AG04450 (cell line): ENCODE measurements around the gene DNAJC1. TPM values are rescaled to one million over a fixed set of nuclear protein-coding genes. Genes with fewer than 3 reads are reported as not detected.
"Not testable (repeated sequence)": the region's sequence is repeated elsewhere in the genome, so short reads cannot be mapped to it uniquely, and the experiment has no call there.

Experiments
- CTCF ChIA-PET: fragments of 300-600, 350-600 bp; formaldehyde crosslinking; extraction: SDS; loops from one replicate; lab custom pipeline; 2022; ENCODE audit warnings: antibody characterized with exemption, inconsistent platforms; lab: Charles Lee
- POLR2A ChIA-PET: fragments of 350-600 bp; formaldehyde crosslinking; extraction: SDS; loops from one replicate; lab custom pipeline; 2021; ENCODE audit warnings: antibody characterized with exemption, inconsistent platforms; lab: Yijun Ruan, JAX
- DNase-seq: peaks from one replicate; pipeline ENCODE4 v3.0.0-alpha.2; 2011; ENCODE audit warnings: low read depth, low spot score
- H3K27ac ChIP-seq: one replicate; pipeline ENCODE4 v1.5.1; 2012; ENCODE audit warnings: low read depth, low read length, control low read depth
- H3K27me3 ChIP-seq: one replicate; pipeline ENCODE4 v1.6.0; 2012; ENCODE audit warnings: low read length; ENCODE audit not compliant: control insufficient read depth, insufficient read depth
- H3K4me3 ChIP-seq: 2 replicates; pipeline ENCODE4 v1.5.1; 2011; ENCODE audit warnings: mild to moderate bottlenecking, low read depth, low read length, control low read depth
- H3K9me3 ChIP-seq: 2 replicates; pipeline ENCODE4 v1.5.1; 2012; ENCODE audit warnings: low read length; ENCODE audit not compliant: control insufficient read depth, insufficient read depth
- CTCF ChIP-seq: IDR thresholded peaks from 2 replicates; pipeline ENCODE4 v1.5.1; 2011; ENCODE audit warnings: low read depth, low read length, control low read depth, inconsistent platforms
- polyA plus RNA-seq: library from polyadenylated mRNA; depleted of rRNA; stranded (reverse); fragments of >200 nt; gene quantifications from 2 replicates; pipeline ENCODE4 v1.2.3, GENCODE V29; 2011

The DNAJC1 gene
- polyA plus RNA-seq, 1 experiment, result 21.5 TPM

DNA sequence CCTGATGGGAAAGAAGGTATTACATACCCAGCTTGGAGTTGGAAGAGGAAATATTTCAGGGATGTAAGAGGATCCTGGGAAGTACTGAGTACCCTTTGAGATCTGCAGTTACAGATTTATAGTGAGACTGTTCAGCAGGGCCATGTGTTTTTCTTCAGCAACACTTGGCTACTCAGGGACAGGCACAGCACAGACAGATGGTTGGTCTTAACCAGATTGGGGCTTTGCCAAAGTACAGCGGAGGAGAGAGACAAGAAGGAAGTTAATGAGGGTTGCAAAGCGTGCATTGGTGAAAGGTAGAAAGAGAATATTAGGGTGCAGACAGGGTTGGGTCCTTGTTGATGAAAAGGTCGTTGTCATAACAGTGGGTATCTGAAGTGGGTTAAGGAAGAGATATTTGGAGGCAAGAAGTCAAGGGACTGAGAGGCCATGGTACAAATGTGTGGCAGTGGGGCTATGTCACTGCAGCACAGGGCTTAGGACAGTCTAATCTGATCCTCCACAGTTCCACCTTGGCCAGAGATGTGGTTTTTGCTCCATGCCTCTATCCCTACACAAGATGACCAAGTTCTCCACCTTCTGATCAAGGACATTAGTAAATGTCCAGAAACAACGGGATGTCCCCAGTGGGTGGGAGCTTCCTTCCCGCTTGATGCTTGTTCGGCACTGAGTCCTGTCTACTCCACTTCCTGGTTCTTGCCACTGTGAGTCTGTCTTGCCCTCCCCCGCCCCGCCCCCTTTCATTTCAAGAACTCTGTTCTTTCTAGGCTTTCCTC lies 18.9 kb upstream of the DNAJC1 start:
- TF ChIP-seq CTCF, result no peak
- ChIA-PET CTCF (no interaction called here), POLR2A (no interaction called here)
- Histone ChIP-seq H3K27ac (no peak overlapping the region), H3K9me3 (no peaks in the 10 kb centered on the region), H3K4me3 (no peak overlapping the region), H3K27me3 (no peaks in the 10 kb centered on the region)
- DNase-seq, result no peak

GRCh38 chr10:22021144-22021543 lies 17.6 kb upstream of the DNAJC1 start:
- DNase-seq, H3K27ac ChIP-seq, H3K4me3 ChIP-seq, H3K9me3 ChIP-seq, POLR2A ChIA-PET, H3K27me3 ChIP-seq, CTCF ChIA-PET: not testable (repeated sequence)

DNA sequence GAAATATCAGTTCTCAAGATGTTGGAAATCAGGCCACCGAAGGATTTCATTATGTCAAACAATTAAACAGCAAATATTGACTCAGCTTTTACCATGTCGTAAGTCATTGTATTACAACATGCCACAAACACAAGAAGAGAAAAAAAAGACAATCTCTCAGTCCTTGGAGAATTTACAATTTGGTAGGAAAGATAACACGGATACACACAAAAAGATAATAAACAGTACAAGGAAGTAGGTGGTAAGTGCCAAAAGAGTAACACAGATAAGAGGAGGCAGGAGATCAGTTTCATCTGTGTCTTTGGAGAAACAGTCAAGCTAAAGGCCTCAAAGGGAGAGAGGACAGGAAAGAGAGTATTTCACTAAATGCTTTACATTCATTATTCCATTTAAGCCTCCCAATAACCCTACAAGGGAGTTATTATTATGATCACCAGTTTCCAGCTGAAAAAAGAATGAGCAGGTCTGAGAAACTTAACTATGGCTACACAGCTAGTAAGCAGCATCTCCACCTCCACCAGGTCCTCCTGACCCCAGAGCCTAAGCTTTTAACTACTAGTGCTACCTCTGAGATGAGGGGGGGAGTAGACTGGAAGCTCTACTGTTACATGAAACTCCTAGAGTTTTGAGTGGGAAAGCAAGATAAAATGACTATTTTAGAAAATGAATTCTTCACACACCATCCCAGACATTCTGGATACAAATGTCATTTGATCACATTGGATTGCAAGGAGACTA lies 13.9 kb upstream of the DNAJC1 start:
- Histone ChIP-seq H3K4me3 (no peak overlapping the region), H3K9me3 (no peaks in the 10 kb centered on the region), H3K27ac (no peak overlapping the region), H3K27me3 (peaks cover 3% of the 10 kb centered on the region)
- no peak for DNase-seq
- no peak for TF ChIP-seq CTCF
- POLR2A ChIA-PET, result no interaction called here
- CTCF ChIA-PET, result interaction anchor here (0.7 to 8.9 kb wide), 4 partner anchors 14 to 972 kb away, joined by 3 to 101 read pairs (median 4); partner anchors contain the start of gene DNAJC1

DNA sequence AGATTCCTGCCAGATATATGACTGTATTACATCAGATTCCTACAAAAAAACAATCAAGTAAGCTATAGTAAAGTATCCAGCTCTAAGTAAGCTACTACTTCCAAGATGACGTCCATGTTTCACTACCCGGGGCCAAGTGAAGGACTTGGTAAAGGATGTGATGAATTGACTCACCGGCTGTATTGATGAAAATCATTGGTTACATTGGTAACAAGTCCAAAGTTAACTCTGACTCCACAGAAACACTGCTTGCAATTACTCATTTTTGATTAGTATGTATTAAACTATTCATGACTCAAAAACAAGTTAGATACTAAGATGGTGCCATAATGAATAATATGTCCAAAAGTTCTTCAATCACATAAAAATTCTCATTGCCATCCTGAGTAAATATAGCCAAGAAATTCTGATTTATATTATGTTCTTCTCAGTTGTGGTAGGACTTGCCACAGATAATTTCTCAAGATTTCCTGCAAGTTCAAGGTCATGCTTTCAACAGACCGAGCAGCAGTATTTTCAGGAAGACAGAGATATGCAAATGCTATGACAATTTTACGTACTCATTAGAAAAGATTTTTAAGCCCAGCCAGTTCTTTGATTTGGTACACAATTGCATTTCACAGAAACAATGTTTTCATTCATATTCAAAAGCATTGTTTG lies 12.6 kb upstream of the DNAJC1 start:
- Histone ChIP-seq H3K9me3 (no peaks in the 10 kb centered on the region), H3K4me3 (no peak overlapping the region), H3K27me3 (peaks cover 3% of the 10 kb centered on the region), H3K27ac (no peak overlapping the region)
- DNase-seq, result no peak
- TF ChIP-seq CTCF, result no peak
- ChIA-PET CTCF (interaction anchor here (0.7 to 8.9 kb wide), 3 partner anchors 12 to 973 kb away, joined by 3 to 101 read pairs (median 4); partner anchors contain the start of gene DNAJC1), POLR2A (no interaction called here)

DNA sequence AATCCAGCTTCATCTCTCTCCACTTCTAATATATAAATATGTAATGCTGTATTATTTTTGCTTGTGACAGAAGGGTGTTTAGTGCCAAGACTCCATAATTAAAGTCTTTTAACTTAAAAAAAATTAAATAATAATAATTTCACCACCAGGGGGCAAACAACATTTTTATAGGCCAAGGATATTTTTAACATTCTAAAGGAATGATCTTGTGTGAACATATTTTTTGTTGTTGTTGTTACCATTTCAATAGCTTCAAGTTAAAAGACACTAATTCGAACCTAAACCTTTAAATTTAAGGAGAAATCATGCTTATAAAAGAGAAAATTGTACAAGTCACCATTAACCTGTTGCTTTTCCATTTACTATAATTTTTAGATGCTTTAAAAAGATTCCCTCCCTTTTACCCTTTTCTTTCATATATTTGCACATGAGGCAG lies 7.5 kb upstream of the DNAJC1 start:
- no peak overlapping the region for H3K4me3 ChIP-seq
- ChIA-PET POLR2A (no interaction called here), CTCF (interaction anchor here (0.6 to 8.9 kb wide), 26 partner anchors 8 to 1052 kb away, joined by 3 to 101 read pairs (median 4); partner anchors contain the start of gene DNAJC1)
- no peaks in the 10 kb centered on the region for H3K27me3 ChIP-seq
- DNase-seq, result no peak
- TF ChIP-seq CTCF, result no peak
- no peak overlapping the region for H3K27ac ChIP-seq
- no peaks in the 10 kb centered on the region for H3K9me3 ChIP-seq
